ENCODE measurements around the gene EIF4B. TPM values are rescaled to one million over a fixed set of nuclear protein-coding genes. Genes with fewer than 3 reads are reported as not detected.

EIF4B gene
- total RNA-seq, 1 donor from 2014 or later = 726 TPM

DNA sequence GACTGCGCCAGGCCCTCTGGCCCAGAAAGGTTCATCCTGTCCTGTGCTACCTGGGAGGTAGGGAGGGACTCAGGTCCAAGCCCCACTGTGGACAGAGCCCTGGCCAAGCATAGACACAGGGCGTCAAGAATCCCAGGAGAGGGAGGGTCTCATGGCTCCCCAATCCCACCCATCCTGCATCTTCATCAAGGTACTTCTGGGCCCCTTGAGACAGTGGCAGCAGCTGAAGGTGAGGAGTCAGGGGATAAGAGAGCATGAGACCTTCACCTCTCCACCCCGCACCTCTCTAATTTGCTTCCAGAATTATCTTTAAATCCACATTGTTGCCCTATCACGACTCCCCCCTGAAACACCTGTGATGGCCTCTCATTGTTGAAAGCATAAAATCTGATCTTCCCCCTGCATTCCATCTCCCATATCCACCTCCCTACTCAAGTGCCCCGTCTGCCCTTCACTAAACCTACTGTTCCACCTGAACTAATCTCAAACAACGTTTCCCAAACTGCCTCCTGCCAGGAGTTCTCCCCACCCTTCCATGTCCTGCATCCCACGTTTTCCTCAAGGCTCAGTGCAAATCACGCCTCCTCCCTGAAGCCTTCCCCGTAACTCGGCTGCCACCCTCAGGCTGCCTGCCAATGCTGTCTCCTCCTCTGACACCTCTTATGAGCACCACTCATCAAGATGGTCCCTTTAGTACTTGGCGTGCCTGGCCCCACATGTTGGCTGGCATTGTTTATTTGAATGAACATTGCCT is 30.3 kb upstream of the EIF4B start:
- no peaks in the 10 kb centered on the region for H3K4me1 Mint-ChIP-seq
- DNase-seq = no peak
- intact Hi-C loops (cut with micrococcal nuclease) = no loop called here
- ChIA-PET POLR2A (no interaction called here), CTCF (no interaction called here)
- no peaks in the 10 kb centered on the region for H3K9me3 Mint-ChIP-seq
- no peak overlapping the region for H3K4me3 Mint-ChIP-seq
- H3K27ac Mint-ChIP-seq = no peak overlapping the region
- H3K27me3 Mint-ChIP-seq = peaks cover 38% of the 10 kb centered on the region
- TF ChIP-seq, protein P1, sequence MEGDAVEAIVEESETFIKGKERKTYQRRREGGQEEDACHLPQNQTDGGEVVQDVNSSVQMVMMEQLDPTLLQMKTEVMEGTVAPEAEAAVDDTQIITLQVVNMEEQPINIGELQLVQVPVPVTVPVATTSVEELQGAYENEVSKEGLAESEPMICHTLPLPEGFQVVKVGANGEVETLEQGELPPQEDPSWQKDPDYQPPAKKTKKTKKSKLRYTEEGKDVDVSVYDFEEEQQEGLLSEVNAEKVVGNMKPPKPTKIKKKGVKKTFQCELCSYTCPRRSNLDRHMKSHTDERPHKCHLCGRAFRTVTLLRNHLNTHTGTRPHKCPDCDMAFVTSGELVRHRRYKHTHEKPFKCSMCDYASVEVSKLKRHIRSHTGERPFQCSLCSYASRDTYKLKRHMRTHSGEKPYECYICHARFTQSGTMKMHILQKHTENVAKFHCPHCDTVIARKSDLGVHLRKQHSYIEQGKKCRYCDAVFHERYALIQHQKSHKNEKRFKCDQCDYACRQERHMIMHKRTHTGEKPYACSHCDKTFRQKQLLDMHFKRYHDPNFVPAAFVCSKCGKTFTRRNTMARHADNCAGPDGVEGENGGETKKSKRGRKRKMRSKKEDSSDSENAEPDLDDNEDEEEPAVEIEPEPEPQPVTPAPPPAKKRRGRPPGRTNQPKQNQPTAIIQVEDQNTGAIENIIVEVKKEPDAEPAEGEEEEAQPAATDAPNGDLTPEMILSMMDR (IDR thresholded peaks at IDR 0.05) = no peak
- no peak for ATAC-seq (ENCODE audit: low read depth)
- H3K36me3 Mint-ChIP-seq (ENCODE audit: low read depth) = no peaks in the 10 kb centered on the region

DNA sequence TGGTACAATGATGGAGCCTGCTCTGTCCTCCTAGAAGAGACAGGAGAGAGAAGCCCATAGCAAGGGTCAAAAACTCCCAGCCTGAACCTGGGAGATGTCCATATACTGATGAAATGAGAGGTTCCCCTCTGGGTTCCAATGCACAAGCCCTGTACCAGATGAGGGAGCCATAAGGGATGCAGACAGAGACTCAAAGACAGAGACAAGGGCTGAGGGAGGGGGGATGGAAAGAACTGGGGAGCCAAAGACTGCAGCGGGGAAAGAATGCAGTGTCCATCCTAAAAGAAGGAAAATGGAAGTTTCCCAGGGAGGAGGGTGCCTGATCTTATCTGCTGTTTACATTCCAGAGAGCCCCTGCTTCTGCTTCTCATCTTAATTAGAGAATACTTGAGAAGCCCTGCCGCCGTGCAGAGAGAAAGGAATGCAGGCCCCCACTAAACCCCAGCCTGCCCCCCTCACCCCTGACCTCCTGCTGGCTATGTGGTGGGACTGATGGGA is 29.6 kb upstream of the EIF4B start:
- no peak overlapping the region for H3K27ac Mint-ChIP-seq
- ChIA-PET POLR2A (no interaction called here), CTCF (no interaction called here)
- peaks cover 39% of the 10 kb centered on the region for H3K27me3 Mint-ChIP-seq
- H3K4me1 Mint-ChIP-seq = no peaks in the 10 kb centered on the region
- no peak overlapping the region for H3K4me3 Mint-ChIP-seq
- DNase-seq = no peak
- intact Hi-C loops (cut with micrococcal nuclease) = no loop called here
- H3K36me3 Mint-ChIP-seq (ENCODE audit: low read depth) = no peaks in the 10 kb centered on the region
- no peaks in the 10 kb centered on the region for H3K9me3 Mint-ChIP-seq
- ATAC-seq (ENCODE audit: low read depth) = no peak
- TF ChIP-seq, protein P1 (IDR thresholded peaks at IDR 0.05) = no peak

DNA sequence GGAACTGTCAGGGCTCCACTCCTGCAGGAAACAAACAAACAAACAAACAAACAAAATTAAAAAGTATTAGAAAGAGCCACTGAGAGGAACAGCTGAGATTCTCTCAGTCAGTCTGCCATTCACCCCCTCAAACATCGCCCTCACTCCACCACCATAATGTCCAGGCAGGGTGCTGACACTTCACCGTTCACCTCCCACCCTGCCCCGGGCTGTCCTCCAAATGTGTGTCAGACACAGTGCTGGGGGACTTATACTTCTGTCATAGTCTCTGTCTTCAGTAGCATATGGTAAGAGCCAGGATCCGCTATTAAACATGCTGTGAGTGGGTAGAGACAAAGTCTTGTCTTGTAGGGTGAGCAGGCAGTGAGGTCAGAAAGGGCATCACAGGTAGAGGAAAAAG is 29.1 kb upstream of the EIF4B start:
- DNase-seq (no peak), ATAC-seq (ENCODE audit: low read depth) (no peak)
- Mint-ChIP-seq H3K4me1 (no peaks in the 10 kb centered on the region), H3K4me3 (no peak overlapping the region), H3K27ac (no peak overlapping the region), H3K36me3 (ENCODE audit: low read depth) (no peaks in the 10 kb centered on the region), H3K9me3 (no peaks in the 10 kb centered on the region), H3K27me3 (peaks cover 39% of the 10 kb centered on the region)
- ChIA-PET CTCF (interaction anchor here (7.0 kb wide), 1 partner anchor 94 kb away, joined by 154 read pairs; no protein-coding TSS in a partner anchor), POLR2A (no interaction called here)
- intact Hi-C loops (cut with micrococcal nuclease) = no loop called here
- TF ChIP-seq, protein P1 (IDR thresholded peaks at IDR 0.05) = no peak

DNA sequence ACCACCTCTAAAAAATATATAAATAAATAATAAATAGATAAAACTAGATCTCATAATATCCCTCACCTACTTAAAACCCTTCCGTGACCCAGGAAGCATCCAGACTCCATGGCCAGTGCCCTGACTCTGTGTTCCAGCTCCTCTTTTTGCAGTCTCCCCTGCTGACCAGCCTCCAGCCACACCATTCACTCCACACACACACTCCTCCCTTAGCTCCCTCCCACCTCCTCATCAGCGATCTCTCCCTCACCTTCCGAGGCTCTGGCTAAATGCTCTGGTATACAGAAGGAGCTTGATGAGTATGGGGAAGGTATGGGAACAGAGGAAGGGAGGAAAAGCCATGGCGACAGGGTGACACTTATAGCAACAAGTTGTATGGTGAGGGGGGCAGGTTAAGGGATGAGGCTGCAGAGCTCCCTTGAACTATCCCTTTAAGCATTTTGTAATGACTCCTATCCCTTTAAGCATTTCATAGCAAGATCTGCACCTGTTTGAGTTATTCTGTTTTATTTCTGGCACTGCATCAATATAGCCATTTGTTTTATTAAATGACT is 26.1 kb upstream of the EIF4B start:
- POLR2A ChIA-PET = no interaction called here

More for the DNA sequence above, 26.1 kb upstream of the EIF4B start:
- no peaks in the 10 kb centered on the region for H3K9me3 Mint-ChIP-seq
- DNase-seq (no peak), ATAC-seq (ENCODE audit: low read depth) (no peak)
- no peak overlapping the region for H3K4me3 Mint-ChIP-seq
- peaks cover 42% of the 10 kb centered on the region for H3K27me3 Mint-ChIP-seq
- no peaks in the 10 kb centered on the region for H3K4me1 Mint-ChIP-seq
- CTCF ChIA-PET = interaction anchor here (0.7 to 7.0 kb wide), 12 partner anchors 10 to 840 kb away, joined by 3 to 154 read pairs (median 4); partner anchors contain the start of gene EIF4B
- intact Hi-C loops (cut with micrococcal nuclease) = loop anchor here (2.0 kb wide), 1 partner anchor 827 kb away; no protein-coding TSS in a partner anchor
- no peak overlapping the region for H3K27ac Mint-ChIP-seq
- TF ChIP-seq, protein P1 (IDR thresholded peaks at IDR 0.05) = no peak
- H3K36me3 Mint-ChIP-seq (ENCODE audit: low read depth) = no peaks in the 10 kb centered on the region
